IMR-90 (cell line): ENCODE measurements around the gene SPAG7. TPM values are rescaled to one million over a fixed set of nuclear protein-coding genes. Genes with fewer than 3 reads are reported as not detected.

ENCODE experiments used
- ATAC-seq: fragments of 200-7000 bp; cut with Tn5 transposase; 2 replicates; pipeline ENCODE4 v1.9.1; 2020; ENCODE audit warnings: low read depth, mild to moderate bottlenecking, moderate library complexity
- BruUV-seq: library from RNA; stranded (reverse); fragments of 400-500 nt; replicated peaks from 2 replicates; lab custom pipeline; 2021; lab: Mats Ljungman, UMichigan
- CTCF ChIA-PET: fragments of 300-600 bp; formaldehyde crosslinking; extraction: SDS; loops from one replicate; lab custom pipeline; 2021; ENCODE audit warnings: antibody characterized with exemption; lab: Yijun Ruan, JAX
- POLR2A ChIA-PET: fragments of 300-600 bp; sonication (Branson Sonifier 250); formaldehyde crosslinking; loops from one replicate; lab custom pipeline; 2022; ENCODE audit warnings: antibody characterized with exemption; ENCODE audit not compliant: unreplicated experiment; lab: Charles Lee
- DNase-seq: peaks from one replicate; pipeline ENCODE4 v3.0.0; 2013
- H2AFZ ChIP-seq: replicated peaks from 2 replicates; pipeline ENCODE3; 2013; ENCODE audit warnings: low read length, mild to moderate bottlenecking; ENCODE audit not compliant: poor library complexity
- H2AK5ac ChIP-seq: 2 replicates; pipeline ENCODE4 v1.6.1; 2013; ENCODE audit warnings: low read depth, low read length, inconsistent platforms
- H2AK9ac ChIP-seq: replicated peaks from 2 replicates; pipeline ENCODE3; 2013; ENCODE audit warnings: mild to moderate bottlenecking, low read depth, low read length, moderate library complexity; ENCODE audit not compliant: poor library complexity
- H2BK120ac ChIP-seq: 2 replicates; pipeline ENCODE4 v1.6.1; 2013; ENCODE audit warnings: low read depth, low read length, inconsistent platforms
- H2BK15ac ChIP-seq: 3 replicates; pipeline ENCODE4 v1.6.1; 2013; ENCODE audit warnings: low read depth, low read length, inconsistent platforms
- H2BK20ac ChIP-seq: 2 replicates; pipeline ENCODE4 v1.6.1; 2013; ENCODE audit warnings: low read depth, mild to moderate bottlenecking, inconsistent platforms, low read length, moderate library complexity
- H2BK5ac ChIP-seq: 2 replicates; pipeline ENCODE4 v1.6.1; 2013; ENCODE audit warnings: mild to moderate bottlenecking, low read depth, low read length, inconsistent platforms; ENCODE audit not compliant: poor library complexity, severe bottlenecking
- H3K14ac ChIP-seq: replicated peaks from 2 replicates; pipeline ENCODE4 v1.6.1; 2013; ENCODE audit warnings: low read depth, low read length, inconsistent platforms
- H3K18ac ChIP-seq: 2 replicates; pipeline ENCODE4 v1.6.1; 2013; ENCODE audit warnings: low read depth, low read length, control low read depth
- H3K23ac ChIP-seq: 2 replicates; pipeline ENCODE4 v1.6.1; 2013; ENCODE audit warnings: low read depth, low read length, inconsistent platforms
- H3K27ac ChIP-seq: 2 replicates; pipeline ENCODE4 v1.5.1; 2013; ENCODE audit warnings: mild to moderate bottlenecking, control low read depth, low read length; ENCODE audit not compliant: insufficient read depth
- H3K27me3 ChIP-seq: 2 replicates; pipeline ENCODE4 v1.6.1; 2013; ENCODE audit warnings: low read length; ENCODE audit not compliant: control insufficient read depth, insufficient read depth
- H3K36me3 ChIP-seq: 2 replicates; pipeline ENCODE4 v1.6.1; 2013; ENCODE audit warnings: low read length, mixed read lengths; ENCODE audit not compliant: control insufficient read depth, insufficient read depth
- H3K4ac ChIP-seq: 2 replicates; pipeline ENCODE4 v1.6.1; 2013; ENCODE audit warnings: low read depth, low read length, inconsistent platforms
- H3K4me1 ChIP-seq: 2 replicates; pipeline ENCODE4 v1.6.1; 2013; ENCODE audit warnings: low read length, mixed read lengths; ENCODE audit not compliant: control insufficient read depth, insufficient read depth
- H3K4me2 ChIP-seq: 2 replicates; pipeline ENCODE4 v1.6.1; 2013; ENCODE audit warnings: low read depth, mild to moderate bottlenecking, control low read depth, low read length, moderate library complexity
- H3K4me3 ChIP-seq: 2 replicates; pipeline ENCODE4 v1.5.1; 2013; ENCODE audit warnings: low read depth, mild to moderate bottlenecking, control low read depth, low read length, moderate library complexity; ENCODE audit not compliant: insufficient read depth
- H3K56ac ChIP-seq: 2 replicates; pipeline ENCODE4 v1.6.1; 2013; ENCODE audit warnings: low read length, inconsistent platforms; ENCODE audit not compliant: insufficient read depth; ENCODE audit errors: extremely low read depth
- H3K79me1 ChIP-seq, 2 experiments: 2 replicates each; pipeline ENCODE4 v1.6.1; 2013; ENCODE audit warnings: low read length in 2 of 2, inconsistent platforms in 1 of 2, low read depth in 1 of 2
- H3K9ac ChIP-seq: 2 replicates; pipeline ENCODE4 v1.6.1; 2013; ENCODE audit warnings: low read depth, low read length, control low read depth
- H3K9me1 ChIP-seq: 2 replicates; pipeline ENCODE4 v1.6.1; 2013; ENCODE audit warnings: low read length, inconsistent platforms; ENCODE audit not compliant: insufficient read depth
- H3K9me3 ChIP-seq: 2 replicates; pipeline ENCODE4 v1.6.1; 2013; ENCODE audit warnings: low read length; ENCODE audit not compliant: control insufficient read depth, insufficient read depth
- H4K20me1 ChIP-seq: 2 replicates; pipeline ENCODE4 v1.6.1; 2013; ENCODE audit warnings: low read length, inconsistent platforms; ENCODE audit not compliant: insufficient read depth
- H4K5ac ChIP-seq: 2 replicates; pipeline ENCODE4 v1.6.1; 2013; ENCODE audit warnings: mild to moderate bottlenecking, low read depth, low read length, control low read depth
- H4K8ac ChIP-seq, 2 experiments: 2 replicates each; pipeline ENCODE4 v1.6.1; 2013; ENCODE audit warnings: low read depth in 2 of 2, low read length in 2 of 2, control low read depth in 1 of 2, inconsistent platforms in 1 of 2
- H4K91ac ChIP-seq: 2 replicates; pipeline ENCODE4 v1.6.1; 2013; ENCODE audit warnings: low read depth, low read length, inconsistent platforms; ENCODE audit not compliant: insufficient read depth
- CEBPB ChIP-seq: IDR thresholded peaks from 2 replicates; pipeline ENCODE4 v1.6.1; 2012; ENCODE audit warnings: low read depth, low read length, improper control_type of control experiment
- FOS ChIP-seq: fragments of 150-350 bp; IDR thresholded peaks from 2 replicates; pipeline ENCODE4 v1.6.1; 2016; ENCODE audit warnings: low read depth, low read length
- MAFK ChIP-seq: IDR thresholded peaks from 2 replicates; pipeline ENCODE4 v1.6.1; 2012; ENCODE audit warnings: low read depth, low read length, improper control_type of control experiment
- MXI1 ChIP-seq: IDR thresholded peaks from 2 replicates; pipeline ENCODE4 v1.6.1; 2012; ENCODE audit warnings: low read depth, mild to moderate bottlenecking, low read length, moderate library complexity, borderline replicate concordance
- RAD21 ChIP-seq: IDR thresholded peaks from 2 replicates; pipeline ENCODE4 v1.6.1; 2012; ENCODE audit warnings: low read length, improper control_type of control experiment
- WGBS, 2 experiments: methylation state at CpG; one replicate each; pipeline versions ENCODE4 v1.1.5 to v1.1.7; 2013; ENCODE audit warnings: missing lambda C conversion rate in 2 of 2; ENCODE audit not compliant: insufficient read length in 1 of 2; ENCODE audit errors: extremely low coverage in 2 of 2; 5-methylcytosine and 5-hydroxymethylcytosine counted together
- dilution Hi-C: fragments of 300-500 bp; cut with HindIII; formaldehyde crosslinking; loops from one replicate; pipeline ENCODE4 v1.14.3; 2018; ENCODE audit warnings: low sequenced_read_pairs; ENCODE audit not compliant: unreplicated experiment
- in situ Hi-C: fragments of 300-500 bp; cut with MboI; formaldehyde crosslinking; loops from 3 replicates; pipeline ENCODE4 v1.14.3; 2019; ENCODE audit warnings: low sequenced_read_pairs, inconsistent platforms, mixed read lengths
- intact Hi-C: fragments of 100-400 bp; cut with micrococcal nuclease; formaldehyde crosslinking; loops from 2 replicates; pipeline ENCODE4 v1.10.0; 2022
- polyA plus RNA-seq, 3 experiments: library from polyadenylated mRNA; depleted of rRNA; stranded (reverse); fragments of >200 nt; gene quantifications; 2 replicates each; pipeline ENCODE4 v1.2.3, GENCODE V29; 2012; ENCODE audit warnings: low replicate concordance in 1 of 3
- total RNA-seq: library from RNA; depleted of rRNA; stranded (reverse); fragments of >200 nt; gene quantifications from 2 replicates; pipeline ENCODE4 v1.2.3, GENCODE V29; 2012

SPAG7 gene
- total and polyA plus RNA-seq, 2 of the 4 experiments (the other 2 are of a cell fraction), result 50.2 to 108 TPM

GRCh38 chr17:4921320-4921719 is 46.3 kb downstream of the SPAG7 start:
- DNase-seq, result no peak
- Histone ChIP-seq H3K9ac (no peak overlapping the region), H3K79me1 (no peaks in the 10 kb centered on the region), H2BK120ac (no peak overlapping the region), H4K20me1 (no peaks in the 10 kb centered on the region), H2AK5ac (no peak overlapping the region), H3K56ac (no peak overlapping the region), H3K23ac (no peak overlapping the region), H4K8ac (no peak overlapping the region), H2BK5ac (no peak overlapping the region), H3K36me3 (no peaks in the 10 kb centered on the region), H4K5ac (no peak overlapping the region), H3K14ac (no peak overlapping the region), H3K4me1 (0 out of 2 replicates have a peak, but pooled peaks cover 2% of the 10 kb centered on the region), H3K27ac (no peak overlapping the region), H2AFZ (no peak overlapping the region), H4K91ac (no peak overlapping the region), H3K4ac (no peak overlapping the region), H2BK15ac (no peak overlapping the region), H2AK9ac (no peak overlapping the region), H3K4me3 (no peak overlapping the region), H3K27me3 (no peaks in the 10 kb centered on the region), H3K9me3 (no peaks in the 10 kb centered on the region), H3K9me1 (no peaks in the 10 kb centered on the region), H3K4me2 (no peak overlapping the region), H2BK20ac (no peak overlapping the region), H3K18ac (no peak overlapping the region)
- no peak for TF ChIP-seq CEBPB
- no peak for TF ChIP-seq MXI1
- TF ChIP-seq FOS, result no peak
- TF ChIP-seq MAFK, result no peak
- no peak for TF ChIP-seq RAD21
- ChIA-PET POLR2A (interaction anchor here (0.7 kb wide), 1 partner anchor 111 kb away, joined by 6 read pairs; no protein-coding TSS in a partner anchor), CTCF (interaction anchor here (1.4 kb wide), 1 partner anchor 18 kb away, joined by 4 read pairs; the partner anchor contains the start of gene CHRNE)
- no CpG with 5 or more reads among the region's 4 CpGs for WGBS, 2 experiments
- in situ Hi-C loops (no loop called here), intact Hi-C loops (no loop called here), dilution Hi-C loops (no loop called here)
- BruUV-seq, result no TSS peak
- ATAC-seq, result no peak
